GM23338 (cell line): Measurements from ENCODE around the gene DLG2. TPM values are rescaled to one million over a fixed set of nuclear protein-coding genes. Genes with fewer than 3 reads are reported as not detected.

Source experiments
- ATAC-seq: fragments of 200-7000 bp; cut with Tn5 transposase; 3 replicates; pipeline ENCODE4 v1.9.1; 2020
- DNase-seq: peaks from one replicate; pipeline ENCODE4 v3.0.0-alpha.2; 2015; ENCODE audit warnings: low spot score
- H2AFZ ChIP-seq: fragments of 200-600 bp; sonication (generic); 2 replicates; pipeline ENCODE4 v1.8.0; 2016; ENCODE audit warnings: antibody characterized with exemption, mild to moderate bottlenecking, moderate library complexity
- H3F3A ChIP-seq: fragments of 200-600 bp; sonication (generic); replicated peaks from 2 replicates; pipeline ENCODE4 v1.8.0; 2017; ENCODE audit warnings: antibody characterized with exemption, mixed run types, low read depth
- H3K27ac ChIP-seq: fragments of 200-600 bp; sonication (generic); 2 replicates; pipeline ENCODE4 v1.6.1; 2016; ENCODE audit warnings: low read depth
- H3K27me3 ChIP-seq: fragments of 200-600 bp; sonication (generic); 2 replicates; pipeline ENCODE4 v1.8.0; 2016; ENCODE audit warnings: mild to moderate bottlenecking, mixed run types, moderate library complexity; ENCODE audit not compliant: insufficient read depth
- H3K36me3 ChIP-seq: fragments of 200-600 bp; sonication (generic); 2 replicates; pipeline ENCODE4 v1.8.0; 2016; ENCODE audit warnings: mild to moderate bottlenecking; ENCODE audit not compliant: insufficient read depth
- H3K4me1 ChIP-seq: fragments of 200-600 bp; sonication (generic); 2 replicates; pipeline ENCODE4 v1.8.0; 2016; ENCODE audit warnings: mild to moderate bottlenecking, moderate library complexity; ENCODE audit not compliant: insufficient read depth
- H3K4me2 ChIP-seq: fragments of 200-600 bp; sonication (generic); 2 replicates; pipeline ENCODE4 v1.7.1; 2017; ENCODE audit warnings: mixed run types
- H3K4me3 ChIP-seq: fragments of 200-600 bp; sonication (generic); 2 replicates; pipeline ENCODE4 v1.6.1; 2016; ENCODE audit warnings: mixed run types
- H3K79me2 ChIP-seq: fragments of 200-600 bp; sonication (generic); replicated peaks from 2 replicates; pipeline ENCODE4 v1.8.0; 2017; ENCODE audit warnings: mild to moderate bottlenecking; ENCODE audit not compliant: insufficient read depth
- H3K9me2 ChIP-seq: fragments of 200-600 bp; sonication (generic); 2 replicates; pipeline ENCODE4 v1.8.0; 2017; ENCODE audit not compliant: insufficient read depth
- H4K20me1 ChIP-seq: fragments of 200-600 bp; sonication (generic); replicated peaks from 2 replicates; pipeline ENCODE4 v1.8.0; 2017; ENCODE audit warnings: mild to moderate bottlenecking; ENCODE audit not compliant: insufficient read depth
- H3K27ac Mint-ChIP-seq: 2 replicates; pipeline ENCODE4 v1.8.0; 2020; ENCODE audit warnings: inconsistent platforms, mild to moderate bottlenecking, moderate library complexity, mixed read lengths
- H3K27me3 Mint-ChIP-seq: 3 replicates; pipeline ENCODE4 v1.8.0; 2022; ENCODE audit warnings: low read depth, mild to moderate bottlenecking, moderate library complexity, mixed read lengths, inconsistent platforms; ENCODE audit not compliant: insufficient read depth, poor library complexity
- H3K36me3 Mint-ChIP-seq: 3 replicates; pipeline ENCODE4 v1.8.0; 2021; ENCODE audit warnings: low read depth, mild to moderate bottlenecking, inconsistent platforms, moderate library complexity, mixed read lengths
- H3K4me1 Mint-ChIP-seq: 3 replicates; pipeline ENCODE4 v1.8.0; 2020; ENCODE audit warnings: mild to moderate bottlenecking, inconsistent platforms, mixed read lengths
- H3K4me3 Mint-ChIP-seq: 3 replicates; pipeline ENCODE4 v1.8.0; 2021; ENCODE audit warnings: moderate library complexity, mild to moderate bottlenecking, inconsistent platforms, mixed read lengths
- H3K9me3 Mint-ChIP-seq: 3 replicates; pipeline ENCODE4 v1.8.0; 2020; ENCODE audit warnings: moderate library complexity, mild to moderate bottlenecking, inconsistent platforms, mixed read lengths
- CREB1 ChIP-seq: fragments of 250-450 bp; sonication (Bioruptor Pico); IDR thresholded peaks from 2 replicates; pipeline ENCODE4 v1.5.0; 2020; ENCODE audit warnings: low read depth, mild to moderate bottlenecking, moderate library complexity
- ETS1 ChIP-seq: IDR thresholded peaks from 2 replicates; pipeline ENCODE4 v1.6.1; 2016; ENCODE audit warnings: antibody characterized with exemption
- EZH2 ChIP-seq: fragments of 200-600 bp; sonication (generic); IDR thresholded peaks from one replicate; pipeline ENCODE4 v1.8.0; 2017; ENCODE audit warnings: antibody characterized with exemption, mild to moderate bottlenecking, low read depth; ENCODE audit not compliant: unreplicated experiment
- EZH2phosphoT487 ChIP-seq: fragments of 200-600 bp; sonication (generic); IDR thresholded peaks from one replicate; pipeline ENCODE4 v1.8.1; 2018; ENCODE audit warnings: antibody characterized with exemption; ENCODE audit not compliant: unreplicated experiment
- JUNB ChIP-seq: IDR thresholded peaks from one replicate; pipeline ENCODE4 v1.6.1; 2016; ENCODE audit warnings: antibody characterized with exemption; ENCODE audit not compliant: unreplicated experiment
- NANOG ChIP-seq: IDR thresholded peaks from 2 replicates; pipeline ENCODE4 v1.6.1; 2016; ENCODE audit warnings: antibody characterized with exemption, borderline replicate concordance
- POLR2AphosphoS5 ChIP-seq: IDR thresholded peaks from 2 replicates; pipeline ENCODE4 v1.6.1; 2016; ENCODE audit warnings: antibody characterized with exemption, low read depth
- STAT1 ChIP-seq: IDR thresholded peaks from one replicate; pipeline ENCODE4 v1.6.1; 2016; ENCODE audit warnings: antibody characterized with exemption; ENCODE audit not compliant: unreplicated experiment
- ZNF114 ChIP-seq: fragments of 250-450 bp; sonication (Bioruptor Pico); IDR thresholded peaks from 2 replicates; pipeline ENCODE4 v1.5.0; 2020; ENCODE audit warnings: mild to moderate bottlenecking, moderate library complexity
- ZNF331 ChIP-seq: fragments of 250-450 bp; sonication (Bioruptor Pico); IDR thresholded peaks from 2 replicates; pipeline ENCODE4 v1.5.0; 2020; ENCODE audit warnings: low read depth, mild to moderate bottlenecking, moderate library complexity
- polyA plus RNA-seq: library from polyadenylated mRNA; unstranded; fragments of >200 nt; fragmentation: Nextera tagmentation; extraction: Ambion mirVana; gene quantifications from 2 replicates; pipeline ENCODE4 v1.2.1, GENCODE V29; 2016
- total RNA-seq: library from RNA; depleted of rRNA; stranded (reverse); fragments of >200 nt; shearing (Covaris generic); gene quantifications from 2 replicates; pipeline ENCODE4 v1.2.3, GENCODE V29; 2014
- TF ChIP-seq, protein P1 (sequence below): fragments of 250-450 bp; sonication (Bioruptor Pico); IDR thresholded peaks from 2 replicates; pipeline ENCODE4 v1.5.0; 2020; ENCODE audit warnings: mild to moderate bottlenecking, moderate library complexity
- TF ChIP-seq, protein P2 (sequence below): IDR thresholded peaks from one replicate; pipeline ENCODE4 v1.6.1; 2018; ENCODE audit warnings: antibody characterized with exemption; ENCODE audit not compliant: unreplicated experiment
- TF ChIP-seq, protein P3 (sequence below), 2 experiments: fragments of 200-600 bp in 1 of 2; sonication (generic) in 1 of 2; conservative IDR thresholded peaks; 2 replicates each; pipeline versions ENCODE4 v1.5.1 to v1.6.1; 2016 to 2017; ENCODE audit warnings: antibody characterized with exemption in 2 of 2, low read depth in 2 of 2, mild to moderate bottlenecking in 2 of 2, moderate library complexity in 1 of 2

Gene DLG2
- total and polyA plus RNA-seq, 2 experiments from 2014 or later, result 19.8 to 21.5 TPM

DNA sequence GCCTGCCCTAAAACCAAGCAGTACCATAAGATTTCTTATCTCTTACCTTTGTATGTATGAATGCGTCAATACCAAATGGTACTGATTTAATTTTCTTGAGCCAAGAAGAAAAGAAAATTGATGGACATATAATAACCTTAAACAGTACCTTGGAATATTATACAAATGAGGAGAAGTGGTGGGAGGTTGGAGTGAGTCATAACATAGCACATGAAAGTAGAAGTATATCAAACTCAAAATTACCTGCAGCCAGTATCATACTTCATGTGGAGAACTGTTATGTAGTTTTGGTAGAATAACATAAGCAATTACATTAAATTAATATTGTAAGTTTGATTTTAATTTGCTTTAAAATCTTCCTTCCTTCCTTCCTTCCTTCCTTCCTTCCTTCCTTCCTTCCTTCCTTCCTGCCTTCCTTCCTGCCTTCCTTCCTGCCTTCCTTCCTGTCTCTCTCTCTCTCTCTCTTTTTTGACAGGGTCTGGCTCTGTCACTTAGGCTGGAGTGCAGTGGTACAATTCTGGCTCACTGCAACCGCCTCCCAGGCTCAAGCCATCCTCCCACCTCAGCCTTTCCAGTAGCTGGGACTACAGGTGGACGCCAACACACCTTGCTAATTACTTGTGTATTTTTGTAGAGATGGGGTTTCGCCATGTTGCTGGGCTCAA is 1880.1 kb downstream of the DLG2 start:
- Mint-ChIP-seq H3K4me1 (no peaks in the 10 kb centered on the region), H3K4me3 (no peak overlapping the region), H3K9me3 (peaks cover 13% of the 10 kb centered on the region; the same call in 2 of the 3 replicates), H3K27me3 (no peaks in the 10 kb centered on the region), H3K36me3 (no peaks in the 10 kb centered on the region), H3K27ac (no peak overlapping the region)
- H3K9me2 ChIP-seq, result 0 out of 2 replicates have a peak, but pooled peaks cover 6% of the 10 kb centered on the region
- H3K27me3 ChIP-seq, result no peaks in the 10 kb centered on the region
- no peak overlapping the region for H2AFZ ChIP-seq
- no peak overlapping the region for H3K4me3 ChIP-seq
- H3K4me2 ChIP-seq, result no peak overlapping the region
- no peak for TF ChIP-seq ZNF114 (CRISPR knock-in tag)
- TF ChIP-seq EZH2, result no peak
- TF ChIP-seq, protein P1, sequence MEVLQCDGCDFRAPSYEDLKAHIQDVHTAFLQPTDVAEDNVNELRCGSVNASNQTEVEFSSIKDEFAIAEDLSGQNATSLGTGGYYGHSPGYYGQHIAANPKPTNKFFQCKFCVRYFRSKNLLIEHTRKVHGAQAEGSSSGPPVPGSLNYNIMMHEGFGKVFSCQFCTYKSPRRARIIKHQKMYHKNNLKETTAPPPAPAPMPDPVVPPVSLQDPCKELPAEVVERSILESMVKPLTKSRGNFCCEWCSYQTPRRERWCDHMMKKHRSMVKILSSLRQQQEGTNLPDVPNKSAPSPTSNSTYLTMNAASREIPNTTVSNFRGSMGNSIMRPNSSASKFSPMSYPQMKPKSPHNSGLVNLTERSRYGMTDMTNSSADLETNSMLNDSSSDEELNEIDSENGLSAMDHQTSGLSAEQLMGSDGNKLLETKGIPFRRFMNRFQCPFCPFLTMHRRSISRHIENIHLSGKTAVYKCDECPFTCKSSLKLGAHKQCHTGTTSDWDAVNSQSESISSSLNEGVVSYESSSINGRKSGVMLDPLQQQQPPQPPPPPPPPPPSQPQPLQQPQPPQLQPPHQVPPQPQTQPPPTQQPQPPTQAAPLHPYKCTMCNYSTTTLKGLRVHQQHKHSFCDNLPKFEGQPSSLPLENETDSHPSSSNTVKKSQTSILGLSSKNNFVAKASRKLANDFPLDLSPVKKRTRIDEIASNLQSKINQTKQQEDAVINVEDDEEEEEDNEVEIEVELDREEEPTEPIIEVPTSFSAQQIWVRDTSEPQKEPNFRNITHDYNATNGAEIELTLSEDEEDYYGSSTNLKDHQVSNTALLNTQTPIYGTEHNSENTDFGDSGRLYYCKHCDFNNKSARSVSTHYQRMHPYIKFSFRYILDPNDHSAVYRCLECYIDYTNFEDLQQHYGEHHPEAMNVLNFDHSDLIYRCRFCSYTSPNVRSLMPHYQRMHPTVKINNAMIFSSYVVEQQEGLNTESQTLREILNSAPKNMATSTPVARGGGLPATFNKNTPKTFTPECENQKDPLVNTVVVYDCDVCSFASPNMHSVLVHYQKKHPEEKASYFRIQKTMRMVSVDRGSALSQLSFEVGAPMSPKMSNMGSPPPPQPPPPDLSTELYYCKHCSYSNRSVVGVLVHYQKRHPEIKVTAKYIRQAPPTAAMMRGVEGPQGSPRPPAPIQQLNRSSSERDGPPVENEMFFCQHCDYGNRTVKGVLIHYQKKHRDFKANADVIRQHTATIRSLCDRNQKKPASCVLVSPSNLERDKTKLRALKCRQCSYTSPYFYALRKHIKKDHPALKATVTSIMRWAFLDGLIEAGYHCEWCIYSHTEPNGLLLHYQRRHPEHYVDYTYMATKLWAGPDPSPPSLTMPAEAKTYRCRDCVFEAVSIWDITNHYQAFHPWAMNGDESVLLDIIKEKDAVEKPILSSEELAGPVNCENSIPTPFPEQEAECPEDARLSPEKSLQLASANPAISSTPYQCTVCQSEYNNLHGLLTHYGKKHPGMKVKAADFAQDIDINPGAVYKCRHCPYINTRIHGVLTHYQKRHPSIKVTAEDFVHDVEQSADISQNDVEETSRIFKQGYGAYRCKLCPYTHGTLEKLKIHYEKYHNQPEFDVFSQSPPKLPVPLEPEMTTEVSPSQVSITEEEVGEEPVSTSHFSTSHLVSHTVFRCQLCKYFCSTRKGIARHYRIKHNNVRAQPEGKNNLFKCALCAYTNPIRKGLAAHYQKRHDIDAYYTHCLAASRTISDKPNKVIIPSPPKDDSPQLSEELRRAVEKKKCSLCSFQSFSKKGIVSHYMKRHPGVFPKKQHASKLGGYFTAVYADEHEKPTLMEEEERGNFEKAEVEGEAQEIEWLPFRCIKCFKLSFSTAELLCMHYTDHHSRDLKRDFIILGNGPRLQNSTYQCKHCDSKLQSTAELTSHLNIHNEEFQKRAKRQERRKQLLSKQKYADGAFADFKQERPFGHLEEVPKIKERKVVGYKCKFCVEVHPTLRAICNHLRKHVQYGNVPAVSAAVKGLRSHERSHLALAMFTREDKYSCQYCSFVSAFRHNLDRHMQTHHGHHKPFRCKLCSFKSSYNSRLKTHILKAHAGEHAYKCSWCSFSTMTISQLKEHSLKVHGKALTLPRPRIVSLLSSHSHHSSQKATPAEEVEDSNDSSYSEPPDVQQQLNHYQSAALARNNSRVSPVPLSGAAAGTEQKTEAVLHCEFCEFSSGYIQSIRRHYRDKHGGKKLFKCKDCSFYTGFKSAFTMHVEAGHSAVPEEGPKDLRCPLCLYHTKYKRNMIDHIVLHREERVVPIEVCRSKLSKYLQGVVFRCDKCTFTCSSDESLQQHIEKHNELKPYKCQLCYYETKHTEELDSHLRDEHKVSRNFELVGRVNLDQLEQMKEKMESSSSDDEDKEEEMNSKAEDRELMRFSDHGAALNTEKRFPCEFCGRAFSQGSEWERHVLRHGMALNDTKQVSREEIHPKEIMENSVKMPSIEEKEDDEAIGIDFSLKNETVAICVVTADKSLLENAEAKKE, result no peak
- TF ChIP-seq NANOG, result no peak
- no peak for TF ChIP-seq ZNF331 (CRISPR knock-in tag)
- TF ChIP-seq, protein P2, sequence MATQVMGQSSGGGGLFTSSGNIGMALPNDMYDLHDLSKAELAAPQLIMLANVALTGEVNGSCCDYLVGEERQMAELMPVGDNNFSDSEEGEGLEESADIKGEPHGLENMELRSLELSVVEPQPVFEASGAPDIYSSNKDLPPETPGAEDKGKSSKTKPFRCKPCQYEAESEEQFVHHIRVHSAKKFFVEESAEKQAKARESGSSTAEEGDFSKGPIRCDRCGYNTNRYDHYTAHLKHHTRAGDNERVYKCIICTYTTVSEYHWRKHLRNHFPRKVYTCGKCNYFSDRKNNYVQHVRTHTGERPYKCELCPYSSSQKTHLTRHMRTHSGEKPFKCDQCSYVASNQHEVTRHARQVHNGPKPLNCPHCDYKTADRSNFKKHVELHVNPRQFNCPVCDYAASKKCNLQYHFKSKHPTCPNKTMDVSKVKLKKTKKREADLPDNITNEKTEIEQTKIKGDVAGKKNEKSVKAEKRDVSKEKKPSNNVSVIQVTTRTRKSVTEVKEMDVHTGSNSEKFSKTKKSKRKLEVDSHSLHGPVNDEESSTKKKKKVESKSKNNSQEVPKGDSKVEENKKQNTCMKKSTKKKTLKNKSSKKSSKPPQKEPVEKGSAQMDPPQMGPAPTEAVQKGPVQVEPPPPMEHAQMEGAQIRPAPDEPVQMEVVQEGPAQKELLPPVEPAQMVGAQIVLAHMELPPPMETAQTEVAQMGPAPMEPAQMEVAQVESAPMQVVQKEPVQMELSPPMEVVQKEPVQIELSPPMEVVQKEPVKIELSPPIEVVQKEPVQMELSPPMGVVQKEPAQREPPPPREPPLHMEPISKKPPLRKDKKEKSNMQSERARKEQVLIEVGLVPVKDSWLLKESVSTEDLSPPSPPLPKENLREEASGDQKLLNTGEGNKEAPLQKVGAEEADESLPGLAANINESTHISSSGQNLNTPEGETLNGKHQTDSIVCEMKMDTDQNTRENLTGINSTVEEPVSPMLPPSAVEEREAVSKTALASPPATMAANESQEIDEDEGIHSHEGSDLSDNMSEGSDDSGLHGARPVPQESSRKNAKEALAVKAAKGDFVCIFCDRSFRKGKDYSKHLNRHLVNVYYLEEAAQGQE, result no peak
- no peak for TF ChIP-seq EZH2phosphoT487
- TF ChIP-seq, protein P3, sequence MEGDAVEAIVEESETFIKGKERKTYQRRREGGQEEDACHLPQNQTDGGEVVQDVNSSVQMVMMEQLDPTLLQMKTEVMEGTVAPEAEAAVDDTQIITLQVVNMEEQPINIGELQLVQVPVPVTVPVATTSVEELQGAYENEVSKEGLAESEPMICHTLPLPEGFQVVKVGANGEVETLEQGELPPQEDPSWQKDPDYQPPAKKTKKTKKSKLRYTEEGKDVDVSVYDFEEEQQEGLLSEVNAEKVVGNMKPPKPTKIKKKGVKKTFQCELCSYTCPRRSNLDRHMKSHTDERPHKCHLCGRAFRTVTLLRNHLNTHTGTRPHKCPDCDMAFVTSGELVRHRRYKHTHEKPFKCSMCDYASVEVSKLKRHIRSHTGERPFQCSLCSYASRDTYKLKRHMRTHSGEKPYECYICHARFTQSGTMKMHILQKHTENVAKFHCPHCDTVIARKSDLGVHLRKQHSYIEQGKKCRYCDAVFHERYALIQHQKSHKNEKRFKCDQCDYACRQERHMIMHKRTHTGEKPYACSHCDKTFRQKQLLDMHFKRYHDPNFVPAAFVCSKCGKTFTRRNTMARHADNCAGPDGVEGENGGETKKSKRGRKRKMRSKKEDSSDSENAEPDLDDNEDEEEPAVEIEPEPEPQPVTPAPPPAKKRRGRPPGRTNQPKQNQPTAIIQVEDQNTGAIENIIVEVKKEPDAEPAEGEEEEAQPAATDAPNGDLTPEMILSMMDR (conservative IDR thresholded peaks at IDR 0.05; ENCODE audit: low read depth in 2 of 2), result no peak
- no peak for TF ChIP-seq POLR2AphosphoS5
- TF ChIP-seq CREB1 (CRISPR knock-in tag), result no peak
- TF ChIP-seq JUNB, result no peak
- TF ChIP-seq ETS1, result no peak
- TF ChIP-seq STAT1, result no peak
- no peaks in the 10 kb centered on the region for H4K20me1 ChIP-seq
- H3K27ac ChIP-seq, result no peak overlapping the region
- no peaks in the 10 kb centered on the region for H3K79me2 ChIP-seq
- no peaks in the 10 kb centered on the region for H3K36me3 ChIP-seq
- ATAC-seq (no peak), DNase-seq (no peak)
- H3F3A ChIP-seq, result no peaks in the 10 kb centered on the region
- no peaks in the 10 kb centered on the region for H3K4me1 ChIP-seq
